Esophagus muscularis mucosa (tissue), 4 donors: ENCODE measurements around the gene PROK1. TPM values are rescaled to one million over a fixed set of nuclear protein-coding genes. Genes with fewer than 3 reads are reported as not detected.

Experiments
- DNase-seq: peaks from one replicate; pipeline ENCODE4 v3.0.0-alpha.2; 2017; ENCODE audit errors: extremely low spot score
- H3K27ac ChIP-seq, 4 donors: fragments of 200-600 bp; sonication (generic); replicated peaks in 1 of 4; 1 replicate in 3 of 4; 2 replicates in 1 of 4; pipeline ENCODE4 v1.5.1; 2016 to 2019; ENCODE audit warnings: mild to moderate bottlenecking in 1 of 4
- H3K27me3 ChIP-seq, 4 donors: fragments of 200-600 bp; sonication (generic); one replicate each; pipeline versions ENCODE4 v1.5.1 to v1.6.0; 2016 to 2019
- H3K36me3 ChIP-seq, 4 donors: fragments of 200-600 bp; sonication (generic); one replicate each; pipeline ENCODE4 v1.5.1; 2016 to 2019
- H3K4me1 ChIP-seq, 4 donors: fragments of 200-600 bp; sonication (generic); one replicate each; pipeline ENCODE4 v1.5.1; 2016 to 2019
- H3K4me3 ChIP-seq, 4 donors: fragments of 200-600 bp; sonication (generic); 1 replicate in 2 of 4; 2 replicates in 2 of 4; pipeline ENCODE4 v1.5.1; 2016 to 2019; ENCODE audit warnings: mild to moderate bottlenecking in 4 of 4, moderate library complexity in 1 of 4
- H3K9me3 ChIP-seq, 4 donors: fragments of 200-600 bp; sonication (generic); 1 replicate in 3 of 4; 2 replicates in 1 of 4; pipeline ENCODE4 v1.5.1; 2016 to 2019
- EP300 ChIP-seq: sonication (generic); formaldehyde crosslinking; IDR thresholded peaks from one replicate; pipeline ENCODE4 v1.6.1; 2017; ENCODE audit warnings: antibody characterized with exemption
- POLR2A ChIP-seq: fragments of 450-650 bp; IDR thresholded peaks from one replicate; pipeline ENCODE4 v1.6.1; 2017; ENCODE audit warnings: antibody characterized with exemption, moderate library complexity, mild to moderate bottlenecking, low read depth
- POLR2AphosphoS5 ChIP-seq, 2 donors: sonication (generic); formaldehyde crosslinking; IDR thresholded peaks; one replicate each; pipeline ENCODE4 v1.6.1; 2017; ENCODE audit warnings: antibody characterized with exemption in 2 of 2
- WGBS: methylation state at CpG from one replicate; pipeline ENCODE4 v1.1.5; 2018; 5-methylcytosine and 5-hydroxymethylcytosine counted together
- intact Hi-C: fragments of 100-400 bp; cut with DNase I; formaldehyde crosslinking; loops from one replicate; pipeline ENCODE4 v1.15.1; 2023
- total RNA-seq, 4 donors: library from RNA; depleted of rRNA; stranded (reverse); fragments of >200 nt; gene quantifications; one replicate each; pipeline versions ENCODE4 v1.1.0 to v1.2.1, GENCODE V29; 2016
- TF ChIP-seq, protein P1 (sequence below), 3 experiments: fragments of 200-600 bp in 2 of 3; fragments of 450-650 bp in 1 of 3; sonication (generic) in 2 of 3; IDR thresholded peaks; one replicate each; pipeline ENCODE4 v1.5.1; 2017 to 2019; ENCODE audit warnings: antibody characterized with exemption in 3 of 3, mild to moderate bottlenecking in 2 of 3, moderate library complexity in 1 of 3

Gene PROK1
- total RNA-seq, 4 donors from 2014 or later = not detected

DNA sequence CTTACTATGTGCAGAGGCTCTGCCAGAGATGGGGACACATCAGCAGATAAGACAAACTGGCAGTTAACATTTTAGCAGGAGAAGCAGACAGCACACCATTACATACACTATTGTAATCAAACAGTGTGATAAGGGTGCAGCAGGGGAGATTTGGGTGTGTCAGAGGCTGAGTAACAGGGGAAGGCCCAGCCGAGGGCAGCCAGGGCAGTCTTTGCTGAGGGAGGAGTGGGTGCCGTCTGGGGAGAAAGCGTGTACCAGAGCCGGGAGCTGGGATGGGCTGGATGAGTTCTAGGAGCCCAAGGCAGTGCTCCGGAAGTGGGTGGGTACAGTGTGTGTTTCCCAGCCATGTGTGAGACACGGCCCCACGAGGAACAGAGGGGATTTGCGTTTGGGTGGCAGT lies 36.8 kb downstream of the PROK1 start:
- no peak for DNase-seq
- TF ChIP-seq POLR2A = no peak
- TF ChIP-seq POLR2AphosphoS5 (IDR thresholded peaks at IDR 0.05) = no peak
- TF ChIP-seq EP300 = no peak
- TF ChIP-seq, protein P1, sequence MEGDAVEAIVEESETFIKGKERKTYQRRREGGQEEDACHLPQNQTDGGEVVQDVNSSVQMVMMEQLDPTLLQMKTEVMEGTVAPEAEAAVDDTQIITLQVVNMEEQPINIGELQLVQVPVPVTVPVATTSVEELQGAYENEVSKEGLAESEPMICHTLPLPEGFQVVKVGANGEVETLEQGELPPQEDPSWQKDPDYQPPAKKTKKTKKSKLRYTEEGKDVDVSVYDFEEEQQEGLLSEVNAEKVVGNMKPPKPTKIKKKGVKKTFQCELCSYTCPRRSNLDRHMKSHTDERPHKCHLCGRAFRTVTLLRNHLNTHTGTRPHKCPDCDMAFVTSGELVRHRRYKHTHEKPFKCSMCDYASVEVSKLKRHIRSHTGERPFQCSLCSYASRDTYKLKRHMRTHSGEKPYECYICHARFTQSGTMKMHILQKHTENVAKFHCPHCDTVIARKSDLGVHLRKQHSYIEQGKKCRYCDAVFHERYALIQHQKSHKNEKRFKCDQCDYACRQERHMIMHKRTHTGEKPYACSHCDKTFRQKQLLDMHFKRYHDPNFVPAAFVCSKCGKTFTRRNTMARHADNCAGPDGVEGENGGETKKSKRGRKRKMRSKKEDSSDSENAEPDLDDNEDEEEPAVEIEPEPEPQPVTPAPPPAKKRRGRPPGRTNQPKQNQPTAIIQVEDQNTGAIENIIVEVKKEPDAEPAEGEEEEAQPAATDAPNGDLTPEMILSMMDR (IDR thresholded peaks at IDR 0.05) = no peak
- intact Hi-C loops = no loop called here
- Histone ChIP-seq H3K4me1 (peaks cover 0 to 5% (median under 1%) of the 10 kb centered on the region in 4 donors), H3K36me3 (no peaks in the 10 kb centered on the region), H3K4me3 (no peak overlapping the region), H3K27ac (no peak overlapping the region), H3K27me3 (peaks cover 0 to 10% (median 0%) of the 10 kb centered on the region in 4 donors), H3K9me3 (no peaks in the 10 kb centered on the region)
- 66% methylated on average over 8 of the region's 8 CpGs for whole genome bisulfite sequencing

- no peak overlapping the region for H3K27ac ChIP-seq
- H3K4me1 ChIP-seq = peaks cover 0 to 5% (median 0%) of the 10 kb centered on the region in 4 donors
- no peak for DNase-seq
- H3K9me3 ChIP-seq = no peaks in the 10 kb centered on the region
- 81% methylated on average over 5 of the region's 12 CpGs for WGBS
- no peak overlapping the region for H3K4me3 ChIP-seq
- intact Hi-C loops = no loop called here
- H3K36me3 ChIP-seq = no peaks in the 10 kb centered on the region
- H3K27me3 ChIP-seq = peaks cover 0 to 7% (median 0%) of the 10 kb centered on the region in 4 donors
- TF ChIP-seq, protein P1 (IDR thresholded peaks at IDR 0.05) = no peak
- TF ChIP-seq POLR2AphosphoS5 (IDR thresholded peaks at IDR 0.05) (no peak), EP300 (no peak), POLR2A (no peak)
Observed at GRCh38 chr1:110488161-110488560, 37.2 kb downstream of the PROK1 start.

GRCh38 chr1:110488867-110489266 lies 37.9 kb downstream of the PROK1 start:
- no peak for DNase-seq
- TF ChIP-seq, protein P1 (IDR thresholded peaks at IDR 0.05) = no peak
- peaks cover 0 to under 1% (median 0%) of the 10 kb centered on the region in 4 donors for H3K27me3 ChIP-seq
- no peak overlapping the region for H3K4me3 ChIP-seq
- intact Hi-C loops = no loop called here
- no peaks in the 10 kb centered on the region for H3K9me3 ChIP-seq
- no peak overlapping the region for H3K27ac ChIP-seq
- WGBS = 62% methylated on average over 3 of the region's 3 CpGs
- no peaks in the 10 kb centered on the region for H3K36me3 ChIP-seq
- H3K4me1 ChIP-seq = peaks cover 0 to 5% (median 0%) of the 10 kb centered on the region in 4 donors

DNA sequence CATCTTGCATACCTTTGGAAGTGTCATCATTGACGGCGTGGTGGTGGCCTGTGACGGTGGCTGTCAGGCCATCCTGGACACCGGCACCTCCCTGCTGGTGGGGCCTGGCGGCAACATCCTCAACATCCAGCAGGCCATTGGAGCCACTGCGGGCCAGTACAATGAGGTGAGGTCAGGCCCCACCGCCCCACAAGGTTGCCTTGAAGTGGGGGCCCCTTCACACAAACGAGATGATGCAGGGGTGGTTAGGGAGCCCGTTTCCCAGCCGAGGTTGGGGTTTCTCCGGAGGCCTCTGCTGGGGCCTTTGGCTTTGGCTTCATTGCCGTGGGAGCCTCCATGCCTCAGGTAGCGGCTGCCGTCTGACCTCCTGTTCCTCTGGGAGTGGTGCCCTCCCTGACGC lies 38.5 kb downstream of the PROK1 start:
- no peak for TF ChIP-seq POLR2AphosphoS5 (IDR thresholded peaks at IDR 0.05)
- DNase-seq = no peak
- no peak overlapping the region for H3K27ac ChIP-seq
- no peak overlapping the region for H3K4me3 ChIP-seq
- peaks cover 0 to 5% (median 2%) of the 10 kb centered on the region in 4 donors for H3K4me1 ChIP-seq
- 86% methylated on average over 9 of the region's 15 CpGs for WGBS
- H3K36me3 ChIP-seq = no peaks in the 10 kb centered on the region
- H3K27me3 ChIP-seq = no peaks in the 10 kb centered on the region
- no peaks in the 10 kb centered on the region for H3K9me3 ChIP-seq
- intact Hi-C loops = no loop called here

GRCh38 chr1:110489973-110490542 lies 39.1 kb downstream of the PROK1 start:
- intact Hi-C loops = loop anchor here (10.0 kb wide), 2 partner anchors 175 to 285 kb away; no protein-coding TSS in a partner anchor
- peaks cover 0 to 12% (median 8%) of the 10 kb centered on the region in 4 donors for H3K4me1 ChIP-seq
- DNase-seq = no peak
- TF ChIP-seq POLR2AphosphoS5 (IDR thresholded peaks at IDR 0.05) (no peak), EP300 (no peak), POLR2A (no peak)
- TF ChIP-seq, protein P1 (IDR thresholded peaks at IDR 0.05) = no peak
- no peak overlapping the region for H3K4me3 ChIP-seq
- H3K27me3 ChIP-seq = no peaks in the 10 kb centered on the region
- H3K27ac ChIP-seq = no peak overlapping the region
- H3K9me3 ChIP-seq = no peaks in the 10 kb centered on the region
- no peaks in the 10 kb centered on the region for H3K36me3 ChIP-seq
- WGBS = 62% methylated on average over 6 of the region's 14 CpGs
